Smooth muscle cell (in vitro differentiated cells): ENCODE data around the gene TRABD. TPM values are rescaled to one million over a fixed set of nuclear protein-coding genes. Genes with fewer than 3 reads are reported as not detected.

Experiments used
- DNase-seq: peaks from one replicate; lab custom pipeline; 2025; ENCODE audit not compliant: unreplicated experiment; lab: John Stamatoyannopoulos, UW
- H2AFZ ChIP-seq: fragments of 200-600 bp; sonication (generic); 2 replicates; pipeline ENCODE4 v1.6.0; 2016; ENCODE audit warnings: antibody characterized with exemption, low read depth, mild to moderate bottlenecking
- H3F3A ChIP-seq: fragments of 200-600 bp; sonication (generic); 2 replicates; pipeline ENCODE4 v1.6.0; 2017; ENCODE audit warnings: antibody characterized with exemption, low read depth
- H3K27ac ChIP-seq: fragments of 200-600 bp; sonication (generic); 2 replicates; pipeline ENCODE4 v1.5.1; 2016; ENCODE audit warnings: low read depth, mild to moderate bottlenecking
- H3K27me3 ChIP-seq: fragments of 200-600 bp; sonication (generic); 2 replicates; pipeline ENCODE4 v1.6.1; 2016; ENCODE audit warnings: low read depth, mild to moderate bottlenecking
- H3K36me3 ChIP-seq: fragments of 200-600 bp; sonication (generic); 2 replicates; pipeline ENCODE4 v1.5.1; 2016; ENCODE audit warnings: low read depth
- H3K4me1 ChIP-seq: fragments of 200-600 bp; sonication (generic); 2 replicates; pipeline ENCODE4 v1.5.1; 2016; ENCODE audit warnings: low read depth
- H3K4me2 ChIP-seq: fragments of 200-600 bp; sonication (generic); 2 replicates; pipeline ENCODE4 v1.6.0; 2016; ENCODE audit warnings: mild to moderate bottlenecking
- H3K4me3 ChIP-seq: fragments of 200-600 bp; sonication (generic); 2 replicates; pipeline ENCODE4 v1.5.1; 2016; ENCODE audit warnings: mild to moderate bottlenecking
- H3K79me2 ChIP-seq: fragments of 200-600 bp; sonication (generic); 2 replicates; pipeline ENCODE4 v1.6.0; 2016; ENCODE audit warnings: low read depth, mild to moderate bottlenecking
- H3K9ac ChIP-seq: fragments of 200-600 bp; sonication (generic); 2 replicates; pipeline ENCODE4 v1.6.0; 2016; ENCODE audit warnings: low read depth
- H3K9me3 ChIP-seq: fragments of 200-600 bp; sonication (generic); replicated peaks from 2 replicates; pipeline ENCODE4 v1.5.1; 2016; ENCODE audit warnings: low read depth
- H4K20me1 ChIP-seq: fragments of 200-600 bp; sonication (generic); 2 replicates; pipeline ENCODE4 v1.6.0; 2016; ENCODE audit warnings: low read depth
- CTCF ChIP-seq: fragments of 200-600 bp; sonication (generic); IDR thresholded peaks from 2 replicates; pipeline ENCODE4 v1.5.1; 2017; ENCODE audit warnings: borderline replicate concordance, mild to moderate bottlenecking, antibody characterized with exemption; ENCODE audit not compliant: insufficient read depth, poor library complexity, severe bottlenecking
- WGBS: methylation state at CpG from one replicate; pipeline ENCODE4 v1.1.7; 2016; ENCODE audit warnings: low lambda C conversion rate; 5-methylcytosine and 5-hydroxymethylcytosine counted together
- polyA plus RNA-seq: library from polyadenylated mRNA; unstranded; fragments of >200 nt; fragmentation: Nextera tagmentation; extraction: Ambion mirVana; gene quantifications from 2 replicates; pipeline ENCODE4 v1.2.1, GENCODE V29; 2016
- total RNA-seq: library from RNA; depleted of rRNA; stranded (reverse); fragments of >200 nt; gene quantifications from 2 replicates; pipeline ENCODE4 v1.2.3, GENCODE V29; 2014

The TRABD gene
- total and polyA plus RNA-seq, 2 experiments from 2014 or later, result 17.8 to 58.5 TPM

- no peak for DNase-seq
- no peak for TF ChIP-seq CTCF
- WGBS, result 93% methylated on average over 18 of the region's 18 CpGs
These were observed 10.5 kb downstream of the TRABD start for GRCh38 chr22:50196256-50196655.

GRCh38 chr22:50197000-50197800 lies 11.5 kb downstream of the TRABD start:
- Histone ChIP-seq H3K36me3 (no peaks in the 10 kb centered on the region), H2AFZ (no peak overlapping the region), H3K9me3 (no peaks in the 10 kb centered on the region), H3K27me3 (no peaks in the 10 kb centered on the region), H3K27ac (no peak overlapping the region), H3F3A (no peaks in the 10 kb centered on the region), H3K4me3 (no peak overlapping the region), H3K9ac (no peak overlapping the region), H3K4me1 (peaks cover 16% of the 10 kb centered on the region), H3K79me2 (peaks cover 22% of the 10 kb centered on the region), H4K20me1 (peaks cover 40% of the 10 kb centered on the region), H3K4me2 (no peak overlapping the region)
- no peak for TF ChIP-seq CTCF
- DNase-seq, result no peak
- 94% methylated on average over 16 of the region's 23 CpGs for WGBS

More at GRCh38 chr22:50196256-50196655, 10.5 kb downstream of the TRABD start:
- H2AFZ ChIP-seq, result no peak overlapping the region
- no peak overlapping the region for H3K27ac ChIP-seq
- peaks cover 40% of the 10 kb centered on the region for H4K20me1 ChIP-seq
- no peak overlapping the region for H3K9ac ChIP-seq
- no peak overlapping the region for H3K4me3 ChIP-seq
- no peaks in the 10 kb centered on the region for H3K27me3 ChIP-seq
- no peaks in the 10 kb centered on the region for H3K9me3 ChIP-seq
- H3K36me3 ChIP-seq, result no peaks in the 10 kb centered on the region
- no peaks in the 10 kb centered on the region for H3F3A ChIP-seq
- peaks cover 20% of the 10 kb centered on the region for H3K79me2 ChIP-seq
- no peak overlapping the region for H3K4me2 ChIP-seq
- peaks cover 10% of the 10 kb centered on the region for H3K4me1 ChIP-seq

- no peak for TF ChIP-seq CTCF
- Histone ChIP-seq H3K9me3 (no peaks in the 10 kb centered on the region), H3F3A (no peaks in the 10 kb centered on the region), H3K4me3 (no peak overlapping the region), H3K4me2 (no peak overlapping the region), H4K20me1 (peaks cover 40% of the 10 kb centered on the region), H2AFZ (no peak overlapping the region), H3K27me3 (no peaks in the 10 kb centered on the region), H3K27ac (no peak overlapping the region), H3K79me2 (peaks cover 23% of the 10 kb centered on the region), H3K36me3 (no peaks in the 10 kb centered on the region), H3K4me1 (peaks cover 18% of the 10 kb centered on the region), H3K9ac (no peak overlapping the region)
- 97% methylated on average over 33 of the region's 61 CpGs for WGBS
- no peak for DNase-seq
These were observed 12.3 kb downstream of the TRABD start for GRCh38 chr22:50197856-50198623.
